ENCODE measurements around the gene TCERG1. TPM values are rescaled to one million over a fixed set of nuclear protein-coding genes. Genes with fewer than 3 reads are reported as not detected.

TCERG1 gene
- total RNA-seq, 1 experiment from 2014 or later = 75.9 TPM

DNA sequence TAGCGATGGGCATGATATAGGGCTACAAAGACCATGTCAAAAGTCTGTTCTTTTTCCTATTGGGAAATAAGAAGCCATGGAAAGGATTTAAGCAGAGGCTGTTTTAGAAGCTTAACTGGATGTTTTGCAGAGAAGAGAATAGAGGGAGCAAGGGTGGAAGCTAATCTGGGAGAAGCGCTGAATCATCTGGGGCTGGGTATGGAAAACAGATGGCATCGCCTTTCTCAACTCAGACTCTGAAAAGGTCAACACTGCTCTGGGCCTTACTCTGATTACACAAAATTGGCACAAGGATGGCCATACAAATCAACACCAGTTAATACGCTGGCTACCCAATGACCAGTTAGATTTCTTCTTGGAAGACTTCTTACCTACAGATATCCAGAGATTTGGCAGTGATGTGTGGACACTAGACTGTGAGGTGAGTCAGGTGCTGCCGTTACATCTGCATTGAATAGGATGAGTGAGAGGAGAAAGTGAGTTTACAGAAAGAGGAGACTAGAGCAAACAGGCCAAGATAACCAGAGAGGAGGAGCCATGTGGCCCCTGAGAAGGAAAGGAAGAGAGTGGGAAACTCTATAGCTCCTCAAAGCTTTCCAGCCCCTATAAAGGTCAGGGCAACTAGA, 6.2 kb upstream of the TCERG1 start:
- no peaks in the 10 kb centered on the region for H4K20me1 ChIP-seq (ENCODE audit: insufficient read depth)
- DNase-seq = no peak
- H3K4me3 ChIP-seq = no peak overlapping the region
- H3K79me2 ChIP-seq (ENCODE audit: low read depth) = no peaks in the 10 kb centered on the region
- 0 out of 2 replicates have a peak overlapping the region, but pooled peaks have one; percentile 26 for H2AFZ ChIP-seq
- intact Hi-C loops (cut with micrococcal nuclease; ENCODE audit: unreplicated experiment) = no loop called here
- no peaks in the 10 kb centered on the region for H3K9me3 ChIP-seq (ENCODE audit: insufficient read depth, low read depth)
- no peak overlapping the region for H3K27ac ChIP-seq
- H3K4me2 ChIP-seq = no peak overlapping the region
- CTCF ChIA-PET = no interaction called here
- TF ChIP-seq EZH2 (IDR thresholded peaks at IDR 0.05; ENCODE audit: low read depth) (no peak), CTCF (conservative IDR thresholded peaks at IDR 0.05) (no peak)
- BruUV-seq (replicated peaks) = no TSS peak
- H3F3A ChIP-seq (ENCODE audit: insufficient read depth, low read depth) = no peaks in the 10 kb centered on the region
- H3K36me3 ChIP-seq (ENCODE audit: low read depth) = no peaks in the 10 kb centered on the region
- H3K27me3 ChIP-seq (ENCODE audit: insufficient read depth, low read depth) = no peaks in the 10 kb centered on the region
- H3K4me1 ChIP-seq (replicated peaks; ENCODE audit: insufficient read depth) = peaks cover 6% of the 10 kb centered on the region
- POLR2A ChIA-PET (ENCODE audit: unreplicated experiment) = no interaction called here
- no peaks in the 10 kb centered on the region; the same call in 1 of the 2 replicates for H3K9me2 ChIP-seq (ENCODE audit: insufficient read depth)

- H3K4me3 ChIP-seq = no peak overlapping the region
- H3K9me3 ChIP-seq (ENCODE audit: insufficient read depth, low read depth) = no peaks in the 10 kb centered on the region
- H3K27me3 ChIP-seq (ENCODE audit: insufficient read depth, low read depth) = no peaks in the 10 kb centered on the region
- H2AFZ ChIP-seq = 0 out of 2 replicates have a peak overlapping the region, but pooled peaks have one; percentile 8
- H3K4me1 ChIP-seq (replicated peaks; ENCODE audit: insufficient read depth) = peaks cover 6% of the 10 kb centered on the region
- intact Hi-C loops (cut with micrococcal nuclease; ENCODE audit: unreplicated experiment) = no loop called here
- no peak overlapping the region for H3K4me2 ChIP-seq
- no peak for DNase-seq
- POLR2A ChIA-PET (ENCODE audit: unreplicated experiment) = no interaction called here
- H3F3A ChIP-seq (ENCODE audit: insufficient read depth, low read depth) = no peaks in the 10 kb centered on the region
- H3K27ac ChIP-seq = no peak overlapping the region
- H3K36me3 ChIP-seq (ENCODE audit: low read depth) = no peaks in the 10 kb centered on the region
- no TSS peak for BruUV-seq (replicated peaks)
- H3K79me2 ChIP-seq (ENCODE audit: low read depth) = no peaks in the 10 kb centered on the region
- H3K9me2 ChIP-seq (ENCODE audit: insufficient read depth) = no peaks in the 10 kb centered on the region; the same call in 1 of the 2 replicates
- H4K20me1 ChIP-seq (ENCODE audit: insufficient read depth) = no peaks in the 10 kb centered on the region
- CTCF ChIA-PET = no interaction called here
- TF ChIP-seq EZH2 (IDR thresholded peaks at IDR 0.05; ENCODE audit: low read depth) (no peak), CTCF (conservative IDR thresholded peaks at IDR 0.05) (no peak)
These were observed 5.2 kb upstream of the TCERG1 start for GRCh38 chr5:146441896-146442295.

DNA sequence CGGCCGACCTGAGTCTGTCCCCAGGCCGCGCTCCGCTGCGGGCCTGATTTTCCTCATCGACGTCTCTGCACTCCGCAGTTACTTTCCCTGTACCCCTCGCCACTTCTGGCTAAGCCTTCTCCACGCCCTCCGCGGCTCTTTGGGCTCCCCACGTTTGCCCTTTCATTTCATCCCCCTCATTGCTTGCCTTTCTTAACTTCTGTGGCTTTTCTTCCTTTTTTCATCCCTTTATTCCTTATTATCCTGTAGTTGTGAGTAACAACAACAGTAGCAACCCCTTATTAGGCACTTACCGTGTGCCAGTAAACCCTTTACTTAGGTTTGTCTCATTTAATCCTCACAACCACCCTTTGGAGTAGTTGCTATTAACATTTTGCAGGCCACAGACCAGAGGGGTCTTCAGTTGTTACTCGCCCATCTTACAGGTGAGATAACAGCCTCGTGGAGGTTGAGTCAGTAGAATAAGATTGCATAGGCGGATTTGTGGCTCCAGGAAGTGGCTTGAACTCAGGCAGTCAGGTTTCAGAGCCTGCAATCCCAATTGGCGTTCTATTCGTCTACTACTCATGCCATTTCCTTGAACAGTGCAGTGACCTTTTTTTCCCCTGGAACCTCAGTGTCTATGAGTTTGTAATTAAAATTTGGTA, 724 bp downstream of the TCERG1 start:
- H3K27me3 ChIP-seq (ENCODE audit: insufficient read depth, low read depth) = no peaks in the 10 kb centered on the region
- intact Hi-C loops (cut with micrococcal nuclease; ENCODE audit: unreplicated experiment) = loop anchor here (1.0 to 5.0 kb wide), 2 partner anchors 156 to 245 kb away; partner anchors contain the start of gene RBM27
- DNase-seq = peak; percentile 30 to 61
- peak overlapping the region; percentile 84 for H3K4me3 ChIP-seq
- H4K20me1 ChIP-seq (ENCODE audit: insufficient read depth) = peaks cover 48% of the 10 kb centered on the region
- TF ChIP-seq CTCF (conservative IDR thresholded peaks at IDR 0.05) = no peak
- no peak for TF ChIP-seq EZH2 (IDR thresholded peaks at IDR 0.05; ENCODE audit: low read depth)
- POLR2A ChIA-PET (ENCODE audit: unreplicated experiment) = interaction anchor here (0.6 kb wide), 1 partner anchor 310 kb away, joined by 3 read pairs; no protein-coding TSS in a partner anchor
- H3K27ac ChIP-seq = peak overlapping the region; percentile 88
- no peaks in the 10 kb centered on the region; the same call in 1 of the 2 replicates for H3K36me3 ChIP-seq (ENCODE audit: low read depth)
- CTCF ChIA-PET = no interaction called here
- peak overlapping the region; percentile 80 for H3K4me2 ChIP-seq
- no peaks in the 10 kb centered on the region for H3F3A ChIP-seq (ENCODE audit: insufficient read depth, low read depth)
- peak overlapping the region; percentile 90 for H2AFZ ChIP-seq
- H3K4me1 ChIP-seq (replicated peaks; ENCODE audit: insufficient read depth) = peaks cover 26% of the 10 kb centered on the region
- no peaks in the 10 kb centered on the region for H3K9me3 ChIP-seq (ENCODE audit: insufficient read depth, low read depth)
- peaks cover 57% of the 10 kb centered on the region for H3K79me2 ChIP-seq (ENCODE audit: low read depth)
- BruUV-seq (replicated peaks) = TSS peak; percentile 65
- no peaks in the 10 kb centered on the region for H3K9me2 ChIP-seq (ENCODE audit: insufficient read depth)
